SK-N-SH (cell line): Measurements from ENCODE around the gene ACACA. TPM values are rescaled to one million over a fixed set of nuclear protein-coding genes. Genes with fewer than 3 reads are reported as not detected.

Experiments
- CTCF ChIA-PET: fragments of 300-600, 350-600 bp; formaldehyde crosslinking; extraction: SDS; loops from one replicate; lab custom pipeline; 2021; lab: Yijun Ruan, JAX
- POLR2A ChIA-PET: fragments of 350-600 bp; sonication (Branson Sonifier 250); formaldehyde crosslinking; extraction: SDS; loops from one replicate; lab custom pipeline; 2020; ENCODE audit warnings: antibody characterized with exemption, inconsistent platforms; lab: Yijun Ruan, JAX
- DNase-seq: peaks from one replicate; pipeline ENCODE4 v3.0.0; 2012
- H2AFZ ChIP-seq: fragments of 200-600 bp; sonication (generic); 2 replicates; pipeline ENCODE4 v1.8.1; 2016; ENCODE audit warnings: antibody characterized with exemption, mild to moderate bottlenecking, low read depth
- H3F3A ChIP-seq: fragments of 200-600 bp; sonication (generic); replicated peaks from 2 replicates; pipeline ENCODE3; 2016; ENCODE audit warnings: antibody characterized with exemption, mild to moderate bottlenecking; ENCODE audit not compliant: insufficient read depth
- H3K27ac ChIP-seq, 2 experiments: fragments of 200-500 bp in 1 of 2; fragments of 200-600 bp in 1 of 2; sonication (Bioruptor generic) in 1 of 2; sonication (generic), shearing (Covaris generic) in 1 of 2; 2 replicates each; pipeline versions ENCODE4 v1.5.1 to v1.6.1; 2014 to 2016; ENCODE audit warnings: low read depth in 2 of 2, inconsistent platforms in 1 of 2, low read length in 1 of 2, mild to moderate bottlenecking in 1 of 2, mixed read lengths in 1 of 2
- H3K27me3 ChIP-seq: fragments of 200-600 bp; sonication (generic), shearing (Covaris generic); 2 replicates; pipeline ENCODE4 v1.6.1; 2016; ENCODE audit warnings: mixed run types; ENCODE audit not compliant: insufficient read depth
- H3K36me3 ChIP-seq, 2 experiments: fragments of 200-500 bp in 1 of 2; fragments of 200-600 bp in 1 of 2; sonication (Bioruptor generic) in 1 of 2; sonication (generic) in 1 of 2; replicated peaks in 1 of 2; 2 replicates each; pipeline versions ENCODE3 to v1.5.1; 2014 to 2016; ENCODE audit warnings: low read length in 1 of 2, mild to moderate bottlenecking in 1 of 2; ENCODE audit not compliant: insufficient read depth in 2 of 2, control insufficient read depth in 1 of 2
- H3K4me1 ChIP-seq, 2 experiments: fragments of 200-500 bp in 1 of 2; fragments of 200-600 bp in 1 of 2; sonication (Bioruptor generic) in 1 of 2; sonication (generic), shearing (Covaris generic) in 1 of 2; 2 replicates each; pipeline versions ENCODE4 v1.5.1 to v1.6.1; 2014 to 2016; ENCODE audit warnings: low read depth in 1 of 2, low read length in 1 of 2, mixed run types in 1 of 2; ENCODE audit not compliant: insufficient read depth in 2 of 2, control insufficient read depth in 1 of 2
- H3K4me2 ChIP-seq: fragments of 200-600 bp; sonication (generic), shearing (Covaris generic); 2 replicates; pipeline ENCODE4 v1.6.1; 2017; ENCODE audit warnings: mixed run types
- H3K4me3 ChIP-seq, 2 experiments: fragments of 200-500 bp in 1 of 2; fragments of 200-600 bp in 1 of 2; sonication (Bioruptor generic) in 1 of 2; sonication (generic), shearing (Covaris generic) in 1 of 2; 2 replicates each; pipeline versions ENCODE4 v1.5.1 to v1.8.1; 2014 to 2016; ENCODE audit warnings: low read depth in 2 of 2, inconsistent platforms in 1 of 2, low read length in 1 of 2, mild to moderate bottlenecking in 1 of 2, mixed read lengths in 1 of 2, moderate library complexity in 1 of 2
- H3K79me2 ChIP-seq: fragments of 200-600 bp; sonication (generic); 2 replicates; pipeline ENCODE4 v1.8.1; 2017; ENCODE audit warnings: mild to moderate bottlenecking; ENCODE audit not compliant: insufficient read depth
- H3K9ac ChIP-seq: fragments of 200-600 bp; sonication (generic); 2 replicates; pipeline ENCODE4 v1.6.1; 2017; ENCODE audit warnings: mixed run types
- H3K9me2 ChIP-seq: fragments of 200-600 bp; sonication (generic); 2 replicates; pipeline ENCODE4 v1.6.1; 2017; ENCODE audit warnings: mixed run types
- H3K9me3 ChIP-seq: fragments of 200-600 bp; sonication (generic); 2 replicates; pipeline ENCODE4 v1.6.1; 2017; ENCODE audit warnings: mixed run types, mild to moderate bottlenecking, moderate library complexity
- H4K20me1 ChIP-seq: fragments of 200-600 bp; sonication (generic); 2 replicates; pipeline ENCODE4 v1.6.1; 2017; ENCODE audit warnings: mild to moderate bottlenecking, mixed run types; ENCODE audit not compliant: insufficient read depth
- CHD2 ChIP-seq: fragments of 150-350 bp; IDR thresholded peaks from 2 replicates; pipeline ENCODE4 v1.6.1; 2018; ENCODE audit warnings: low read length; ENCODE audit not compliant: partially characterized antibody
- ELF1 ChIP-seq: IDR thresholded peaks from 2 replicates; pipeline ENCODE4 v1.4.0; 2012
- EP300 ChIP-seq, 2 experiments: IDR thresholded peaks; 2 replicates each; pipeline versions ENCODE4 v1.4.0 to v1.6.1; 2012; ENCODE audit warnings: borderline replicate concordance in 1 of 2, low read depth in 1 of 2, low read length in 1 of 2
- EZH2phosphoT487 ChIP-seq: fragments of 200-600 bp; sonication (generic); IDR thresholded peaks from 2 replicates; pipeline ENCODE4 v1.6.1; 2017; ENCODE audit warnings: low read depth, mixed run types, mild to moderate bottlenecking, antibody characterized with exemption, moderate library complexity, borderline replicate concordance
- FOSL2 ChIP-seq: IDR thresholded peaks from 2 replicates; pipeline ENCODE4 v1.4.0; 2012; ENCODE audit warnings: low read depth, mild to moderate bottlenecking, moderate library complexity, borderline replicate concordance
- FOXJ3 ChIP-seq: sonication (generic); formaldehyde crosslinking; IDR thresholded peaks from 2 replicates; pipeline ENCODE4 v1.5.1; 2020; ENCODE audit warnings: mild to moderate bottlenecking, missing genetic modification reagents
- FOXM1 ChIP-seq: IDR thresholded peaks from 2 replicates; pipeline ENCODE4 v1.4.0; 2012; ENCODE audit warnings: low read depth, mild to moderate bottlenecking
- GABPA ChIP-seq: IDR thresholded peaks from 2 replicates; pipeline ENCODE4 v1.4.0; 2012; ENCODE audit warnings: low read depth, mild to moderate bottlenecking
- MAX ChIP-seq: IDR thresholded peaks from 2 replicates; pipeline ENCODE4 v1.4.0; 2012; ENCODE audit warnings: low read depth
- MEF2A ChIP-seq: IDR thresholded peaks from 2 replicates; pipeline ENCODE4 v1.4.0; 2012; ENCODE audit warnings: low read depth, borderline replicate concordance
- MXI1 ChIP-seq: IDR thresholded peaks from 2 replicates; pipeline ENCODE4 v1.6.1; 2012; ENCODE audit warnings: mild to moderate bottlenecking, low read depth, low read length, improper control_type of control experiment
- NFIC ChIP-seq: IDR thresholded peaks from 2 replicates; pipeline ENCODE4 v1.4.0; 2012; ENCODE audit warnings: borderline replicate concordance
- NRF1 ChIP-seq: IDR thresholded peaks from 2 replicates; pipeline ENCODE4 v1.6.1; 2012; ENCODE audit warnings: low read depth, mild to moderate bottlenecking, low read length
- PBX3 ChIP-seq: IDR thresholded peaks from 2 replicates; pipeline ENCODE4; 2012
- RAD21 ChIP-seq: IDR thresholded peaks from 2 replicates; pipeline ENCODE4 v1.6.1; 2012; ENCODE audit warnings: mild to moderate bottlenecking, low read length
- USF2 ChIP-seq: fragments of 150-350 bp; IDR thresholded peaks from 2 replicates; pipeline ENCODE4 v1.6.1; 2017; ENCODE audit warnings: antibody characterized with exemption, low read length, low read depth, borderline replicate concordance
- YY1 ChIP-seq: IDR thresholded peaks from 2 replicates; pipeline ENCODE4 v1.4.0; 2012; ENCODE audit warnings: low read depth, mild to moderate bottlenecking
- WGBS: methylation state at CpG from one replicate; pipeline ENCODE4 v1.1.6; 2017; ENCODE audit warnings: low lambda C conversion rate; 5-methylcytosine and 5-hydroxymethylcytosine counted together
- polyA plus RNA-seq, 3 experiments: library from polyadenylated mRNA; depleted of rRNA; stranded (reverse); fragments of >200 nt; gene quantifications; 2 replicates each; pipeline ENCODE4 v1.2.3, GENCODE V29; 2012

The ACACA gene
- polyA plus RNA-seq, 1 of the 3 experiments (the other 2 are of a cell fraction), result 27.2 TPM

DNA sequence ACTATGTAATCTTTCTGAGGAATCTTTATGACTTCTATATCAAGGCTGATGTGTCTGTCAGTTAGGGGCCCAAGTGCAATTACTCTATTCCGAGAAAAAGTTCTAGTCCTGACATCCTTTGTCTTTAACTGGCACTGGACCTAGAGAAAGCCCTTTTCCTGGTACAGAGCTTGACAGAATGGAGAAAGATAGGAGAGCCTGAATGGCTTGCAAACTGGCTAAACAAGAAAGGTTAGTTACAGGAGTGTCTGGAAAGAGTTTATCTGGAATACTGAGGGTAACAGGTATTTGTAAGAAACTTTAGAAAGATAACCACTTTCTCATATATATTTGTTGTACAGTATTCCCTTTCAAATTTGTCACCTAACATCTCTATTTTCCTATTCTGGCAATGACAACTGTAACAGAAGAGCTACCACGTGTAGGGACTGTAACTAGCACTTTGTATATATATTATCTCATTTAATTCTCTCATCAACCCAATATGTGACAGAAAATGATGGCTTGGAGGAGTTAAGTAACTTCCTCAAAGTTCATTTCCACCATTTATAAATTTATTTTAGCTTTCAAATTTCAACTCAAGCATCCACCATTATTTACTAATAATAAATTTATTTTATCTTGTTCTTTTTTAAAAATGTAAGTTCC is 128.3 kb downstream of the ACACA start:
- Histone ChIP-seq H3K79me2 (no peaks in the 10 kb centered on the region), H3K36me3 (peaks cover 19 to 21% of the 10 kb centered on the region in 2 experiments), H3K9me2 (no peaks in the 10 kb centered on the region), H3K9me3 (no peaks in the 10 kb centered on the region), H3K4me3 (no peak overlapping the region), H3K4me2 (no peak overlapping the region), H4K20me1 (no peaks in the 10 kb centered on the region), H3K4me1 (peaks cover 0 to 8% of the 10 kb centered on the region in 2 experiments; a peak in 1 of 4 replicates), H3K9ac (no peak overlapping the region), H3K27ac (no peak overlapping the region), H3K27me3 (no peaks in the 10 kb centered on the region), H2AFZ (no peak overlapping the region), H3F3A (peaks cover 3% of the 10 kb centered on the region)
- DNase-seq, result no peak
- POLR2A ChIA-PET, result no interaction called here
- WGBS, result 93% methylated on average over 2 of the region's 2 CpGs
- TF ChIP-seq MEF2A (no peak), GABPA (no peak), FOSL2 (no peak)
- CTCF ChIA-PET, result interaction anchor here (0.9 to 1.0 kb wide), 2 partner anchors 34 to 653 kb away, joined by 3 to 4 read pairs; no protein-coding TSS in a partner anchor

DNA sequence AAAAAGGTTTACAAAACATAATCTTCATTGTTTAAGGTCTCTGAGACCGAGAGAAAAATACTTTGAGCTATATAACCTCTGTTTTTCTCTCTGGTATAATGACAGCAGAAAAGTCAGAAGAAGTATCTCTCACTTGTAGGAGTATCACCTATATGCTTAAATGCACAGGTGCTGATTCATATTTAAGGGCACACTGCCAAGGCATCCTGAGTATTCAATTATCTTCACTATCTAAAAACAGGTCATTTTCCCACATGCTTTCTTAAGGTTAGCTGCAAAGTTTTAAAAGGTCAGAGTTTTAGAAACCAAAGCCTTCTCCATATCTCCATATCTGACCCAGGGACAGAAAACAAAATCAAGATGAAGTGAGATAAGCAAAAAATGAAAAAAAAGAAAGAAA is 130.2 kb downstream of the ACACA start:
- no peaks in the 10 kb centered on the region for H3K27me3 ChIP-seq
- H3K4me1 ChIP-seq, result peaks cover 0 to 8% of the 10 kb centered on the region in 2 experiments; a peak in 1 of 4 replicates
- TF ChIP-seq EP300 (IDR thresholded peaks at IDR 0.05; ENCODE audit: borderline replicate concordance in 1 of 2, low read depth in 1 of 2, low read length in 1 of 2) (no peak), FOXJ3 (CRISPR knock-in tag) (no peak), FOXM1 (no peak), MXI1 (no peak), GABPA (no peak), FOSL2 (peak; percentile 18; the same call in 1 of the 2 replicates), USF2 (no peak), MEF2A (no peak), EZH2phosphoT487 (no peak), ELF1 (no peak), NRF1 (no peak), YY1 (no peak), RAD21 (no peak), PBX3 (no peak), MAX (no peak), NFIC (peak; percentile 48; the same call in 1 of the 2 replicates), CHD2 (no peak)
- DNase-seq, result no peak
- H3K79me2 ChIP-seq, result no peaks in the 10 kb centered on the region
- H3F3A ChIP-seq, result peaks cover 3% of the 10 kb centered on the region
- ChIA-PET POLR2A (no interaction called here), CTCF (interaction anchor here (0.8 to 1.2 kb wide), 3 partner anchors 100 to 673 kb away, joined by 3 read pairs; no protein-coding TSS in a partner anchor)
- no peak overlapping the region for H2AFZ ChIP-seq
- H3K4me3 ChIP-seq, result no peak overlapping the region
- 56% methylated on average over 1 of the region's 1 CpG for WGBS
- no peaks in the 10 kb centered on the region for H3K9me2 ChIP-seq
- no peaks in the 10 kb centered on the region for H4K20me1 ChIP-seq
- H3K9me3 ChIP-seq, result no peaks in the 10 kb centered on the region
- peaks cover 19 to 23% of the 10 kb centered on the region in 2 experiments for H3K36me3 ChIP-seq
- no peak overlapping the region for H3K4me2 ChIP-seq
- H3K27ac ChIP-seq, result no peak overlapping the region
- no peak overlapping the region for H3K9ac ChIP-seq
